ENCODE measurements around the gene CAPN6. TPM values are rescaled to one million over a fixed set of nuclear protein-coding genes. Genes with fewer than 3 reads are reported as not detected.

The CAPN6 gene
- total and polyA plus RNA-seq, 2 experiments from 2014 or later: 22.2 to 24.4 TPM

- Histone ChIP-seq H3K27ac (no peak overlapping the region), H2AFZ (no peak overlapping the region), H3K27me3 (no peaks in the 10 kb centered on the region), H3K9me3 (ENCODE audit: low read depth) (no peaks in the 10 kb centered on the region), H3K36me3 (replicated peaks; ENCODE audit: insufficient read depth, low read depth) (no peaks in the 10 kb centered on the region), H3K4me3 (no peak overlapping the region), H3K79me2 (no peaks in the 10 kb centered on the region), H3K4me2 (no peak overlapping the region), H4K20me1 (ENCODE audit: insufficient read depth, poor library complexity, severe bottlenecking) (no peaks in the 10 kb centered on the region), H3K9me2 (replicated peaks; ENCODE audit: insufficient read depth) (no peaks in the 10 kb centered on the region), H3K4me1 (ENCODE audit: insufficient read depth) (no peaks in the 10 kb centered on the region)
- no peak for DNase-seq (ENCODE audit: low spot score)
- WGBS (ENCODE audit: low lambda C conversion rate, missing lambda C conversion rate): 70% methylated on average over 7 of the region's 7 CpGs
- TF ChIP-seq EZH2phosphoT487 (IDR thresholded peaks at IDR 0.05; ENCODE audit: low read depth, severe bottlenecking, unreplicated experiment): no peak
- TF ChIP-seq CTCF (IDR thresholded peaks at IDR 0.05; ENCODE audit: poor library complexity): no peak
- TF ChIP-seq EZH2 (IDR thresholded peaks at IDR 0.05; ENCODE audit: borderline replicate concordance): no peak
These were observed 15.2 kb downstream of the CAPN6 start for GRCh38 chrX:111254896-111255693.

- Histone ChIP-seq H3K27me3 (no peaks in the 10 kb centered on the region), H3K4me1 (ENCODE audit: insufficient read depth) (no peaks in the 10 kb centered on the region), H3K79me2 (no peaks in the 10 kb centered on the region), H3K36me3 (replicated peaks; ENCODE audit: insufficient read depth, low read depth) (no peaks in the 10 kb centered on the region), H3K4me2 (no peak overlapping the region), H3K9me2 (replicated peaks; ENCODE audit: insufficient read depth) (no peaks in the 10 kb centered on the region), H2AFZ (no peak overlapping the region), H3K9me3 (ENCODE audit: low read depth) (no peaks in the 10 kb centered on the region), H4K20me1 (ENCODE audit: insufficient read depth, poor library complexity, severe bottlenecking) (no peaks in the 10 kb centered on the region), H3K4me3 (no peak overlapping the region), H3K27ac (no peak overlapping the region)
- WGBS (ENCODE audit: low lambda C conversion rate, missing lambda C conversion rate): 46% methylated on average over 2 of the region's 2 CpGs
- peak; percentile 41 for DNase-seq (ENCODE audit: low spot score)
- no peak for TF ChIP-seq EZH2 (IDR thresholded peaks at IDR 0.05; ENCODE audit: borderline replicate concordance)
- peak; percentile 84 for TF ChIP-seq CTCF (IDR thresholded peaks at IDR 0.05; ENCODE audit: poor library complexity)
These were observed 26.0 kb downstream of the CAPN6 start for GRCh38 chrX:111244235-111244750.

- Histone ChIP-seq H3K27me3 (no peaks in the 10 kb centered on the region), H2AFZ (no peak overlapping the region), H3K79me2 (no peaks in the 10 kb centered on the region), H3K27ac (no peak overlapping the region), H3K4me3 (no peak overlapping the region), H3K9me2 (replicated peaks; ENCODE audit: insufficient read depth) (no peaks in the 10 kb centered on the region), H3K9me3 (ENCODE audit: low read depth) (no peaks in the 10 kb centered on the region), H3K4me1 (ENCODE audit: insufficient read depth) (no peaks in the 10 kb centered on the region), H4K20me1 (ENCODE audit: insufficient read depth, poor library complexity, severe bottlenecking) (no peaks in the 10 kb centered on the region), H3K36me3 (replicated peaks; ENCODE audit: insufficient read depth, low read depth) (no peaks in the 10 kb centered on the region), H3K4me2 (no peak overlapping the region)
- 95% methylated on average over 6 of the region's 6 CpGs for WGBS (ENCODE audit: low lambda C conversion rate, missing lambda C conversion rate)
- no peak for TF ChIP-seq CTCF (IDR thresholded peaks at IDR 0.05; ENCODE audit: poor library complexity)
- TF ChIP-seq EZH2phosphoT487 (IDR thresholded peaks at IDR 0.05; ENCODE audit: low read depth, severe bottlenecking, unreplicated experiment): no peak
- no peak for TF ChIP-seq EZH2 (IDR thresholded peaks at IDR 0.05; ENCODE audit: borderline replicate concordance)
- no peak for DNase-seq (ENCODE audit: low spot score)
These were observed 53.9 kb downstream of the CAPN6 start for GRCh38 chrX:111216293-111216801.
